Left lung (tissue), 10 donors: Measurements from ENCODE around the gene PIBF1. TPM values are rescaled to one million over a fixed set of nuclear protein-coding genes. Genes with fewer than 3 reads are reported as not detected.
"Not testable (repeated sequence)": the region's sequence is repeated elsewhere in the genome, so short reads cannot be mapped to it uniquely, and the experiment has no call there.

Experiments used
- ATAC-seq: fragments of 200-7000 bp; cut with Tn5 transposase; one replicate; pipeline ENCODE4 v1.9.1; 2020; ENCODE audit warnings: moderate library complexity
- DNase-seq, 4 donors: peaks; one replicate each; pipeline ENCODE4 v3.0.0-alpha.2; 2013 to 2020
- H3K27ac ChIP-seq, 2 donors: fragments of 200-600 bp; sonication (generic) in 1 of 2; one replicate each; pipeline versions ENCODE4 v1.5.0 to v1.8.0; 2020 to 2021
- H3K27me3 ChIP-seq, 2 donors: fragments of 200-600 bp; sonication (generic) in 1 of 2; one replicate each; pipeline versions ENCODE4 v1.5.0 to v1.8.0; 2020 to 2021
- H3K36me3 ChIP-seq, 2 donors: fragments of 200-600 bp; sonication (generic) in 1 of 2; one replicate each; pipeline versions ENCODE4 v1.5.0 to v1.8.0; 2020 to 2021
- H3K4me1 ChIP-seq, 2 donors: fragments of 200-600 bp; one replicate each; pipeline ENCODE4 v1.8.0; 2021
- H3K4me3 ChIP-seq, 2 donors: fragments of 200-600 bp; sonication (generic) in 1 of 2; one replicate each; pipeline versions ENCODE4 v1.5.0 to v1.8.0; 2020 to 2021; ENCODE audit warnings: mild to moderate bottlenecking in 1 of 2
- H3K9me3 ChIP-seq, 2 donors: fragments of 200-600 bp; sonication (generic) in 1 of 2; one replicate each; pipeline versions ENCODE4 v1.5.0 to v1.8.0; 2020 to 2021
- intact Hi-C, 2 donors: fragments of 100-400 bp; cut with DNase I; formaldehyde crosslinking; loops; one replicate each; pipeline versions ENCODE4 v1.11.2 to v1.14.2; 2022
- polyA plus RNA-seq, 6 donors: library from polyadenylated mRNA; unstranded; fragments of 120-200 nt; gene quantifications; one replicate each; pipeline ENCODE4 v1.2.1, GENCODE V29; 2013; ENCODE audit not compliant: insufficient read length in 6 of 6
- total RNA-seq, 2 donors: library from RNA; stranded (reverse); fragmentation: NEBNext Ultra II Directional; extraction: Animal tissue kit (Norgen Biotek cat#: 25700); gene quantifications; one replicate each; pipeline ENCODE4 v1.2.1, GENCODE V29; 2021
- TF ChIP-seq, protein P1 (sequence below), 2 donors: fragments of 200-600 bp; sonication (generic) in 1 of 2; IDR thresholded peaks; one replicate each; pipeline versions ENCODE4 v1.5.0 to v1.8.0; 2021; ENCODE audit warnings: antibody characterized with exemption in 2 of 2
- donor health status: DM: no; HTN: yes; CAD: no.
- donor health status: DM: no; HTN: no; CAD: no.

The PIBF1 gene
- total and polyA plus RNA-seq, 8 donors: 20.7 to 52.6 (median 41.4) TPM

GRCh38 chr13:72842991-72843390 is 61.1 kb downstream of the PIBF1 start:
- ATAC-seq (no peak), DNase-seq (no peak)
- intact Hi-C loops: no loop called here
- no peaks in the 10 kb centered on the region for H3K27me3 ChIP-seq
- peaks cover 0 to 21% of the 10 kb centered on the region in 2 donors for H3K36me3 ChIP-seq
- no peaks in the 10 kb centered on the region for H3K4me1 ChIP-seq
- no peaks in the 10 kb centered on the region for H3K9me3 ChIP-seq
- TF ChIP-seq, protein P1, sequence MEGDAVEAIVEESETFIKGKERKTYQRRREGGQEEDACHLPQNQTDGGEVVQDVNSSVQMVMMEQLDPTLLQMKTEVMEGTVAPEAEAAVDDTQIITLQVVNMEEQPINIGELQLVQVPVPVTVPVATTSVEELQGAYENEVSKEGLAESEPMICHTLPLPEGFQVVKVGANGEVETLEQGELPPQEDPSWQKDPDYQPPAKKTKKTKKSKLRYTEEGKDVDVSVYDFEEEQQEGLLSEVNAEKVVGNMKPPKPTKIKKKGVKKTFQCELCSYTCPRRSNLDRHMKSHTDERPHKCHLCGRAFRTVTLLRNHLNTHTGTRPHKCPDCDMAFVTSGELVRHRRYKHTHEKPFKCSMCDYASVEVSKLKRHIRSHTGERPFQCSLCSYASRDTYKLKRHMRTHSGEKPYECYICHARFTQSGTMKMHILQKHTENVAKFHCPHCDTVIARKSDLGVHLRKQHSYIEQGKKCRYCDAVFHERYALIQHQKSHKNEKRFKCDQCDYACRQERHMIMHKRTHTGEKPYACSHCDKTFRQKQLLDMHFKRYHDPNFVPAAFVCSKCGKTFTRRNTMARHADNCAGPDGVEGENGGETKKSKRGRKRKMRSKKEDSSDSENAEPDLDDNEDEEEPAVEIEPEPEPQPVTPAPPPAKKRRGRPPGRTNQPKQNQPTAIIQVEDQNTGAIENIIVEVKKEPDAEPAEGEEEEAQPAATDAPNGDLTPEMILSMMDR (IDR thresholded peaks at IDR 0.05): no peak
- H3K27ac ChIP-seq: no peak overlapping the region
- H3K4me3 ChIP-seq: no peak overlapping the region

GRCh38 chr13:72845148-72845547 is 63.2 kb downstream of the PIBF1 start:
- H3K27ac ChIP-seq, H3K9me3 ChIP-seq, ATAC-seq, DNase-seq, H3K4me3 ChIP-seq, intact Hi-C loops, H3K27me3 ChIP-seq, H3K4me1 ChIP-seq: not testable (repeated sequence)
- H3K36me3 ChIP-seq: peaks cover 0 to 23% of the 10 kb centered on the region in 2 donors

DNA sequence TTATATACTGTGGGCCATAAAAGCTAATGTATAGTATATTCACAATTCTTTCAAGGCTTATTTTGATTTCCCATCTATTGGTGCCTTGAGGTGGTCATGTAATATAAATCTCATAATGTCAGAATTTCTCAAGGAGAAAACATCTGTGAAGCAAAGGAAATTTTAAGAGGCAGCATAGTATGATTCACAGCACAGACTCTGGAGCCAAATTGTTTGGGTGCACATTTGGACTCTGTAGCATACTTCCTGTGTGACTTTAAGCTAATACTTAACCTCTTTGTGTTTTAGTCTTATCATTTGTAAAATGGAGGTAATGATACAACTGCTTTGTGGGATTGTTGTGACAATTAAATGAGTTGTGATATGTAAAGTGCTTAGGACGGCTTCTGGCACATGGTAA is 67.6 kb downstream of the PIBF1 start:
- DNase-seq (no peak), ATAC-seq (no peak)
- no peak overlapping the region for H3K4me3 ChIP-seq
- H3K36me3 ChIP-seq: peaks cover 0 to 32% of the 10 kb centered on the region in 2 donors
- H3K9me3 ChIP-seq: no peaks in the 10 kb centered on the region
- H3K27ac ChIP-seq: no peak overlapping the region
- TF ChIP-seq, protein P1 (IDR thresholded peaks at IDR 0.05): no peak
- H3K27me3 ChIP-seq: no peaks in the 10 kb centered on the region
- H3K4me1 ChIP-seq: no peaks in the 10 kb centered on the region
- intact Hi-C loops: no loop called here

DNA sequence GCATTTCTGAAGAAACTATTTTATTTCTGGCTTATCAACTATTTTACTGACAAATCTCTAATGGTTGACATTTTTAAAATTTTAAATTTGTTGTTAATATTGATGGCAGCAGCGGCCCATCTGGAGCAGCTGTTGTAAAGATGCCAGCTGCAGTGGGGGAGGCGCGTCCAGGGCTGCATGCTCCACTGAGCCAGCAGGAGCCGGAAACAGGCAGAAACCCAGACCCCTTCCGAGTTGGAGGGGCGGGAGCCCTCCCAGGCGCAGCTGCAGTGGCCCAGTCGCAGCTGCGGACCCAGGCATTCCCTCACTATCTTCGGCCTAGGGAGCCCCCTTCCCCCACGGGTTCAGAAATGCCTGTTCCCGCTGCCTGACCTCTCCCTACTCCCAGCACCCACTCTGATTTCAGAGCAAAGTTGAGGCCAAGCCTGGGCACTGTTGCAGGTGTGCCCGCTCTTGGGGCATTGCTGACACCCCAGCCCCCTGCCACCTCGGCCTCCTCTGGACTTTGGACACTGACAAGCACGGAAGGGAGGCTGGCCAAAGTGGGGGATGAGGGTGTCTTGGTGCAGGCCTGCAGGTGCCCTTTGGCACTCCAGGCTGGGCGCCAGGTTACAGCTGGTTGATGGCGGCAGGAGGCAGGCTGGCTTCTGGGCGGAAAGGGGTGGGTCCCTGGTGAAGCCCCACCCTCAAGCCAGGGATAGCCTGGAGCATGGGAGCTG is 69.2 kb downstream of the PIBF1 start:
- no peak overlapping the region for H3K4me3 ChIP-seq
- TF ChIP-seq, protein P1 (IDR thresholded peaks at IDR 0.05): no peak
- H3K4me1 ChIP-seq: no peaks in the 10 kb centered on the region
- H3K27ac ChIP-seq: no peak overlapping the region
- DNase-seq: peak in 1 of 4 donors; percentile 61
- H3K27me3 ChIP-seq: no peaks in the 10 kb centered on the region
- H3K9me3 ChIP-seq: no peaks in the 10 kb centered on the region
- ATAC-seq: no peak
- intact Hi-C loops: no loop called here
- peaks cover 0 to 32% of the 10 kb centered on the region in 2 donors for H3K36me3 ChIP-seq

DNA sequence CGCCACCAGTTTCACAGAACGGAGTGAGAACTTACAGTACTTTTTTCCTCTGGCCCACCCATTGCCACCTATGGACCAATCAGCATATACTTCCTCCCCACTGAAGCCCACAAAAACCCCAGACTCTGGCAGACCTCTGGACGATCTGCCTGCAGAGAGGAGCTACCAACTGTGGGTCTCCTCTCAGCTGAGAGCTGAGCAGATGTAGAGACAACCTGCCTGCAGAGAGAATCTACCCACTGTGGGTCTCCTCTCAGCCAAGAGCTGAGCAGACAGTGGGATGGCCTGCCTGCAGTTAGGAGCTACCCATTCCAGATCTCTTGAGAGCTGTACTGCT is 69.7 kb downstream of the PIBF1 start:
- intact Hi-C loops: no loop called here
- Histone ChIP-seq H3K4me1 (no peaks in the 10 kb centered on the region), H3K4me3 (no peak overlapping the region), H3K36me3 (peaks cover 0 to 32% of the 10 kb centered on the region in 2 donors), H3K9me3 (no peaks in the 10 kb centered on the region), H3K27me3 (no peaks in the 10 kb centered on the region), H3K27ac (no peak overlapping the region)
- TF ChIP-seq, protein P1 (IDR thresholded peaks at IDR 0.05): no peak
- DNase-seq (no peak), ATAC-seq (no peak)

DNA sequence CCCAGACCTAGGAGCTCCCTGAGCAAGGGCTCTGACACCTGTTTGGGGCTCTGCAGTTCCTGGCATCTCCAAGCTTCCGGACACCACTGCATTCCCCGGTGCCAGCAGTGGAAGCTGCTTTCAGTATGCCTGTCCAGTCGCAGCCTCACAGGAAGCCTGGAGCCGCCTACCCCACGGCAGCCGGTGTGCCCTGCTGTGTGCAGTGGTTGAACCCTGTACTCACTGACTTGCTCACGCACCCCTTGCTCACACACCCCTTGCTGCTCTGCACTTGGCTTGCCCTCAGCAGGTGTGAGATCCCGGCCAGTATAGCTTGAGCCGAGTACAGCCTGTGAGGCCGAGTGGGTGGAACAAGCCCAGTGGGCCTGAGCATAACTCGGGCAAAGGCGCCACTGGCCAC is 70.3 kb downstream of the PIBF1 start:
- TF ChIP-seq, protein P1 (IDR thresholded peaks at IDR 0.05): no peak
- DNase-seq (peak in 1 of 4 donors; percentile 67), ATAC-seq (no peak)
- Histone ChIP-seq H3K4me3 (no peak overlapping the region), H3K27ac (no peak overlapping the region), H3K36me3 (peaks cover 0 to 30% of the 10 kb centered on the region in 2 donors), H3K27me3 (no peaks in the 10 kb centered on the region), H3K9me3 (no peaks in the 10 kb centered on the region), H3K4me1 (no peaks in the 10 kb centered on the region)
- intact Hi-C loops: no loop called here
